GM21619 (cell line): Measurements from ENCODE around the gene SAMD3.
"Not testable (repeated sequence)": the region's sequence is repeated elsewhere in the genome, so short reads cannot be mapped to it uniquely, and the experiment has no call there.

ENCODE experiments used
- ATAC-seq: cut with Tn5 transposase; IDR thresholded peaks from one replicate; pipeline ENCODE4 v1.9.1; 2021; ENCODE audit not compliant: unreplicated experiment

SAMD3 gene

DNA sequence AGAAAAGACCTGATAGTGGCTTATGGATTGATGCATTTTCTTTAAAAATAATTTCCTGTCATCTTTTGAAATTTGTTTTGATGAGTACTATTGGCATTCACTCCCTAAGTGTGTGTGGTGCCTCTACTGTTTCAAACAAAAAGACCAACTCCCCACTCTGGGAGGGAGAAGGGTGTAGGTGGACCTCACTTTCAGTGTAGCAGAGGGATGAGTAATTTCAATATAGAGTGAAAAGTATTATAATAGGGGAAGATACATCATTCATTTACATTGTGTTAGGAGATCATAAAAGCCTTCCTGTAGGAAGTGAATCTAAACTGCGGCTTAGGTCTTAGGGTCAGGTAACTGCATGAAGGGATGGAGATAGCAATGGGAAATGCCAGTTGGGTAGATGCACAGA, 46.4 kb downstream of the SAMD3 start:
- ATAC-seq = no peak

DNA sequence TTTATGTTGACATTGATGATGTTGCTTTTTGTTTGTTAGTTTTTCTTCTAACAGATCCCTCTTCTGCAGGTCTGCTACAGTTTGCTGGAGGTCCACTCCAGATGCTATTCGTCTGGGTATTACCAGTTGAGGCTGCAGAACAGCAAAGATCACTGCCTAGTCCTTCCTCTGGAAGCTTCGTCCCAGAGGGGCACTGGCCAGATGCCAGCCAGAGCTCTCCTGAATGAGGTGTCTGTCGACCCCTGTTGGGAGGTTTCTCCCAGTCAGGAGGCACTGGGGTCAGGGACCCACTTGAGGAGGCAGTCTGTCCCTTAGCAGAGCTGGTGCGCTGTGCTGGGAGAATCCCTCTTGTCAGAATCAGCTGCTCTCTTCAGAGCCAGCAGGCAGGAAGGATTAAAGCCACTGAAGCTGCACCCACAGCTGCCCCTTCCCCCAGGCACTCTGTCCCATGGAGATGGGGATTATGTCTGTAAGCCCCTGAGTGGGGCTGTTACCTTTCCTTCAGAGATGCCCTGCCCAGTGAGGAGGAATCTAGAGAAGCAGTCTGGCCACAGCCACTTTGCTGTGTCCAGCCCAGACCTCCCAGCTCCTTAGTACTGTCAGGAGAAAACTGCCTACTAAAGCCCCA, 49.3 kb downstream of the SAMD3 start:
- ATAC-seq = not testable (repeated sequence)

DNA sequence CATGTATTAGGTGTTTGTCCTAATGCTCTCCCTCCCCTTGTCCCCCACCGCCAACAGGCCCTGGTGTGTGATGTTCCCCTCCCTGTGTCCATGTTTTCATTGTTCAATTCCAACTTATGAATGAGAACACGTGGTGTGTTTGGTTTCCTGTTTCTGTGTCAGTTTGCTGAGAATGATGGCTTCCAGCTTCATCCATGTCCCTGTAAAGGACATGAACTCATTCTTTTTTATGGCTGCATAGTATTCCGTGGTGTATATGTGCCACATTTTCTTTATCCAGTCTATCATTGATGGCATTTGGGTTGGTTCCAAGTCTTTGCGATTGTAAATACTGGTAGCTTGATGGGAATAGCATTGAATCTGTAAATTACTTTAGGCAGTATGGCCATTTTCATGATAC, 52.6 kb downstream of the SAMD3 start:
- ATAC-seq = not testable (repeated sequence)

DNA sequence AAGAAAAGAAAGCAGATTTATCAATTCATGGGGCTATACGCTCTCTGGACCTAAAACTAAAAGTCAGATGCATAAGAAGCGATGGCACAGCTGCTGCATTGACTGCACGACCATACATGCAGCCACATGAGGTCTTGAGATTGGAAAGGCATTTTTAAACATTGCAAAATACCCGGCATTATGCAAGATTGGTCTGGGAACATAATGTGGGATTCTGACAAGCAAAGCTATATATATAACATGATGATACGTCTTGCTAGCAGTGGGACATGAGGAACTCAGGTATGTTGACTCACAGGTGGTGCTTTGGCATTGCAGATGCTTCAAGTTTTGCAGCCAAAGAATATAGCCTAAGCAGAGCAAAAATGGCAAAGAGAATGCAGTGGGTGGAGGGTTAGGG, 55.1 kb downstream of the SAMD3 start:
- ATAC-seq = no peak

DNA sequence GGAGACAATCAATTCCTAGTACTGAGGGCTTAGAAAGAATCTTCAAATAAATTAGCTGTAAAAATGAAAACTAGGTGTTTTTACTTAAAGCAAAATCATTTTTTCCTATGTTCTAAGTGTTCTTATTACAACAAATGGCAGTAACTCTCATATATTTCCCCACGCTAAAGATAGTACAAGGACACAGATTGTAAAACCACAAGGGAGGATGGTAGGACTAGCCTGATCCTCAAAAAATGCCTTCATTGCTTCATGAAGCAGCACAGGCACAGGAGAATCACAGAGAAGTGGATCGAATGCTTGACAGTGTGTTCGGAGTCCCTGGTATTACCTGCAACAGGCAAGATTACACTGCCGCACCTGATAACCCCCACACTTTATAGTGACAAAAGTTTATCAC, 58.5 kb downstream of the SAMD3 start:
- no peak for ATAC-seq

DNA sequence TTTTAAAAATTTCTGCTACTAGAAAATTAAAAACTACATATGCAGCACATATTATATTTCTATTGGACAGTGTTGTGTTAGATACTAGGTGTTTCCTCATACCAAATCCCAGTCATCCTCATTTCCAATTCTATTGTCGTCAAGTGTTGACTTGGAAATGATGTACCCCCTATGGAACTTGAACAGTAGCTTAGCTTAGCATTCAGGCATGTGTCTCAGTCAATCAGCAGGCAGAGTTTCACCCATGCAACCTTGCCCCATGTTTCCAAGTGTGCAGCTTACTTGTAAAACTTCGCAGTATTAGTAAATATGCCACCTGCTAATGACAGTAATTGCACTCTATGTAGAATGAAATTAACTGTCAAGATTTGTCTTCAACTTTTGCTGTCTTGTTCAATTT, 59.5 kb downstream of the SAMD3 start:
- no peak for ATAC-seq

DNA sequence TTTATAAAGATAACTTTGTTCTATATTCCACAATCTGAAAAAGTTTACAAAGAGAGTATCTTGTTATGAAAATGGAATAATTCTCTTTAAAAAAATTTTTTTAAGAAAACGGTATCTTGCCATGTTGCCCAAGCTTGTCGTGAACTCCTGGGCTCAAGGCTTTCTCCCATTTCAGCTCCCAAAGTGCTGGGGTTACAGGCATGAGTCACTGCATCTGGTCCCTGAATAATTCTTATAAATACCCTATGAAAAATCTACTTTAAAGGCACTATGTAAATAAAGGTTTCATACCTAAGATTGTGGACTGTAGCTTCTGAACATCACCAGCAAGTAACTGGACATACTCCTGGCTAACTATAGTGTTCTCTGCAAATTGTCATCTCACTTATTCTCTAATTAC, 60.3 kb downstream of the SAMD3 start:
- ATAC-seq = no peak

DNA sequence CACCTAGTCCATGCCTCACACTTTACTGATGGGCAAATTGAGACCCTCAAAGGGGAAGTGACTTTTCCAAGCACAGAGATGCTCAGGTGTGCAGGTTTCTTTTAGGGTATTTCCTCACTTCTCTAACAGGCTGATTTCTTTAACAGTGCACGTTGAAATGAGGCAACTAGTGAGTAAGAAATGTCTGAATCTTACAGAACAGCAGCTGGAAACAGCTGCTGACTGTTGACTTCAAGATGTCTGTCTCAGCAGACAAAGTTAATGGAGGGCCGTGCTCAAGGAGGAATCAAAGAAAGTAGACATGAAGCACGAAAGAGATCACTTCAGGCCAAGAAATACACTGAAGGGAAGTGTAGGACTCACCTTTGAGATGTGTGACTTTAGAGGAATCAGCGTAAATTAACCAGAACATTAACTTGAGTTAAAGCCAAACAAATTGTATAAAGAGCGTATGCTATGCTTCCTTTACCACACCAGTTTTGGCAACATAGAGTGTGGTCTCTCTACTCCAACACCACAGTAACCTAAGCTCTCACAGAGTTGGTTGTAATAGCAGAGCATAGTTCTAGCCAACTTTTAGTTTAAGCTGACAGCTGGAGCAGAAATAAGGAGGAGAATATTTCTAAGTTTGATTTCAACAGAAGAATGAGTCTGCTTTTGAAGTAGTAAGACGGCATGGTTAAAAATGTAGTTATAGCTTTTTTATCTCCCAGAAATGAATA, 60.9 kb downstream of the SAMD3 start:
- no peak for ATAC-seq

DNA sequence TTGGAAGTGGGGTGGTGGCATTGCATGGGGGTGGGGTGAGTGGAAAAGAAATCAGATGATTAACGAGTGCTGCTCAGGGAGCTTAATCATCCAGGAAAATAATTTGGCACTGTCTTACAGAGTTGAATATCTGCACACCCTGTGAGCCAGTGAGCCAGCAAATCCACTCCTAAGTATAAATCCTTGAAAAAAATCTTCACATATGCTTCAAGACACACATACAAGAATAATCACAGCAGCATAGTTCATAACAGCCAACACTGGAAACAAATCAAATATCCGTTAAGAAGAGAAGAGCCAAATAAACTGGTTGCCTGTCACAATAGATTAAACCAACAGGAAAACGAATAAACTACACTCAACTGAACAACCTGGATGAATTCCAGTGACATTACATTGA, 62.8 kb downstream of the SAMD3 start:
- no peak for ATAC-seq

DNA sequence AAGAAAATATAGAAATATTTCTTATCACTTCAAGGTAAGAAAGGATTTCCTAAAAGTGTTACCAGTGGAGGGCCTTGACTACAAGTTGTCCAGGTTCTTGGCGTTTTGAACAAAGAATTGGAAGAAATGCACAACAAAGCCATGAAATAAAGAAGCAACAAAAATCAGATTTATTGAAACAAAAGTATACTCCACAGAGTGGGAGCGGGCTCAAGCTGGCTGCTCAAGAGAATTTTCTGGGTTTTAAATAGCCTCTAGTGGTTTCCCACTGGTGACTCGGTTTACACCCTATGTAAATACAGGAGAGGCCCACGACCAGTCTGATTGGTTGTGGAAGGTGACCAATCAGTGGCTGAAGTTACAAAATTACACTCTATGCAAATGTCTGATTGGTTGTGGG, 64.2 kb downstream of the SAMD3 start:
- no peak for ATAC-seq

DNA sequence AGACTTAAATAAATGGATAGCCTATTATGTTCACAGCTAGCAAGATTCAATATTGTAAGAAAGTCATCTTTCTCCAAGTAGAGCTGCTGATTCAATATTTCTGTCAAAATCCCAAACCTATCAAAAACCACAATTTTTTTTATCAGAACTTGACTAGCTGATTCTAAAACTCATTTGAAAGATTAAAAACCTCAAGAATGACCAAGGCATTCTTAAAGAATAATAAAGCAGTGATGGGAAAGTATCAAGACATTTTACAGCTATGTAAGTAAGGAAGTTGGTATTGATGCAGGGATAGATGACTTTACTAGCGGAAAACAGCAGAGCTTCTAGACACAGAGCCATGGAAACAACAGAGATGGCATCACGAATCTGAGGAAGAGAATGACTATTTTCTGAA, 64.7 kb downstream of the SAMD3 start:
- ATAC-seq = no peak

DNA sequence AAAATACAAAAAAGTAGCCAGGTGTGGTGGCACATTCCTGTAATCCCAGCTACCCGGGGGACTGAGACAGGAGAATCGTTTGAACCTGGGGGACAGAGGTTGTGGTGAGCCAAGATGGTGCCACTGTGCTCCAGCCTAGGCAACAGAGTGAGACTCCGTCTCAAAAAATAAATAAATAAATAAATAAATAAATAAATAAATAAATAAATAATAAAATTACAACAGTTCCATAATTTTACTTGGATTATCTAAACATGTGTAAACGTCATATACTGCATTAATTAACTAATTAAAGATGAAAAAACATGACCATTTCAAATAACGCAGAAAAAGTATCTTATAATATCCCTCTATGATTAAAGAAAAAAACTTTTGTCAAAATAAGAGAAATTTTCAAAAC, 65.8 kb downstream of the SAMD3 start:
- no peak for ATAC-seq

DNA sequence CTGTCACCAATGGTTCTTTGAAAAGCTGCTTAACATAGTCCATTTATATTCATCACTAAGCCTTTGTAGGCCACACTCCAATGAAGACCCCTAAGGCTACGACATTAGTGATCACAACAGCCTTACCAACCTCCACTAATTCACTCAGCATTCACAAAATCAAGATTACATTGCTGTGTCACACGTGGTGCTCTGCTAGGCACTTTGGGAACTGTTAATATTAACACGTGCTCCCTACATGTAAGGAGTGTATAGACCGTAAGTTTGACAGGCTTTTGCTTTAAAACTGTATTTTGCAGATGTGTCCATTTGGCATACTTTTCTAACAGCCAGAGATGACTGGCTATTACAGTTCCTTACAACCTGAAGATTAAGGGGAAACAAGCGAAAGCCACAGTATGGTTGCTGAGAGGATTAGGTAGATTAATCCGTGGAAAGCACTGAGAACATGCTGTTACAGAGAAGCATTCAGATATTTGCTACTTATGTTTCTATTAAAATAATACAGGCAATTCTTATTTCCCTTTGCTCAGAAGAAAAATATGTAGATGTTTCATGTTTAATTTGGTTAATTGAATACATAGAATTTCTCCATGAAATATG, 69.7 kb downstream of the SAMD3 start:
- no peak for ATAC-seq

DNA sequence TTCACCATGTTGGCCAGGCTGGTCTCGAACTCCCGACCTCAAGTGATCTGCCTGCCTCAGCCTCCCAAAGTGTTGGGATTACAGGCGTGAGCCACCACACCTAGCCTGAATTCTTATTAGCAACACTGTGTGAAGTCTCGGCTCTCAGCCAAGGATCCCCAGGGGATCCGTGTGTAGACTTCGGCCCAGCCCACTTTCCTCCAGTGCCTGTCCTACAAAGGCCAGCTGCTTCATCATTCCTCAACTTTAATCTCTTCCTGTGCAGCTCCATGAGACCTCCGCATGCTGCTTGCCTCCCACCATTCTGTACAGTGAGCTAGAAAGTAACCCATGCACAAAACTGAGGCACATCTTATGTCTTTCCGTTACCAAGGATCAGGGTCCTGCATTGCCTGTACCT, 71.8 kb downstream of the SAMD3 start:
- no peak for ATAC-seq

DNA sequence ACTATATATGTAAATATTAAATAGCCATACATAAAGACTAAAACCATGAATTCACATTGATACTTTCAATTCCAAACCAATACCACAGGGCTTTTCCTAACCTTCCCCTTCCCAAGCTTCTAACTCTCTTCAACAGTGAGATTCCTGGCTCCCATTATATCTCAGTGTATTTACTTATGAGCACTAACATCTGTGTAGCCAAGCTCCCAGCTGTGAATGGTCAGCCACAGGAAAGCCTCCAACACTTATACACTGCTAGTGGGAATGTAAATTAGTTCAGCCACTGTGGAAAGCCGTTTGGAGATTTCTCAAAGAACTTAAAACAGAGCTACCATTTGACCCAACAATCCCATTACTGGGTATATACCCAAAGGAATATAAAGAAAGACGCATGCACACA, 73.7 kb downstream of the SAMD3 start:
- not testable (repeated sequence) for ATAC-seq

DNA sequence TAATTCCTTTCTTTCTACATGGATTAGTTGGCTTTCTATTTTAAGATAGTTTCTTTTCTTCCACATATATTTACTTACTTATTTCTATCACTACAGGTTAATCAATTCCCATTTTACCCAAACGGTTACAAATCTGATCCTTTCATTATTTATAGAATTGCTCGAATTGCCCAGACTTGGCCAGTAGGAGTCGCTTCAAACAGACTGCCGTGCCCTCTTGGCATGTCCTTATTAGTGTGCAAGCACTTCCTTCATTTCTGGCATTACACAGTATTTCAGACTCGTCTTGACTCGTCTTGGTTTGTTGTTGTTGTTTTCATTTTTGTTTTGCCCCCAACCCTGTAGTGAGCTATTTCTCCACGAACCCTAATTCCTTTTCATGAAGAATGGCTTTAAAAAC, 74.6 kb downstream of the SAMD3 start:
- ATAC-seq = no peak

DNA sequence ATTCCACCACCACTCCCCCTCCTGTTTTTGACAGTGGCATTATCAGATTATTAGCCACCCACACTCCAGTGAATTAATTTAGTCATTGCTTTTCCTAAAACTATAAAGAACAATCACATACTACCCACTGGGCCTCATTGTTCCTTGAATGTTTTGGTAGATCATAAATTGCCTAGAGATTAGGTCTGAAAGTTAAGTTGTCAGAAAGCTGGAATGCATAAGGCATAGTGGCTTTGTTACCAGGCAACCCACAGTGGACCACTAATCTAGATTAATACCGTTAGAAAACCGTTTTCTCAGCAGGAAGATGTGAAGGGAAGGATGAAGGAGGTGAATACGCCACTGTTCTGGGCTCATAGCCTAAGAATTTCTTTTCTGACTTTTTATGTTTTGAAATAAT, 75.6 kb downstream of the SAMD3 start:
- ATAC-seq = no peak

DNA sequence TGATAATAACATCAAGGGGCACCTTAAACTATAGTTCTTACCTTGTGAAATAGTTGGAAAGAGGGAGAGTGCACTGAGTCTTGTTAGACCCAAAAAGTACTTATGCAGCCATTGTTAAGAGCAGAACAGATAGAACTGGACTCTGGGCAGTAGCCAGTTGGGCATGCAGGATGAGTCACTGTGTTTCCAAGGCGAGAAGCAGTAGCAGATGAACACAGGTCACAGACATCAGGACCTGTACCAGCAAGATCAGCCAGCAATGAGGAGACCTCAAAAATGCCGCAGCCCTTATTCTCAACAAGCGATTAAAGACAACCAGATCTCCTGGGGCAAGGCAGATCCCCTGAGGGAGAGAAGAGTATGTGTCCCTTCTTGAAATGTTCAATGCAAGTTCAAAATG, 79.0 kb downstream of the SAMD3 start:
- no peak for ATAC-seq

DNA sequence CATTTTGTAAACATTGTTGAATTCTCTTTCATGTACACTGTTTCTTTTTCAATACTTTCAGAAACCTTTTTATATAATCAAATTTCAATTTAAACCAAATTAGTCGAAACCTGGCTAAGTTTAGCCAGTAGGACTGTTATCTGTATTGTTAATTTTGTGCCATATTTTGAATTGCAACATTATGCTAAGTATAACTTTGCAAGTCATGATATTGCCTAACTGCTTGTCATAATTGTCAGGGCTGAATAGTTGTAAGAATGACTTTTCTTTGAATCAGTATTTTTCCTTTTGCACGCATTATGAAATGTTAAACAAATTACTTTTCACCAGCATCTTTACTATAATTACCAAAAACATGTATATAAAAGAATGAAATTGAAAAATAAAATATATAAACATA, 82.7 kb downstream of the SAMD3 start:
- ATAC-seq = no peak

DNA sequence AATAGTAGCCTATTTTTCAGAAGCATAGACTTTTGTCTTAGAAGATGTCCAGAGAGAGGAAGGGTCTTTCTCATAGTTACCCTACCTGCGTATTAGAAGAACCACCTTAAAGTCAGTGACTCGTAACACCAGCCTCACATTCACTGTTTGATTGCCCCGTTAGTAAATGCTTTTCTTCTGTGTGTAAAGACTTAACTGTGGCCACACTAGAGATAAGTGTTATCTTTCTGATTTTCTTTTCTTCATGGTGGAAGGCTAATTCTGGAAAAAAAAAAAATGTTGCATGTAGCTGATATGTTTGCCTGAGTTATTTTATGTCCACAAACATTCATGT, 83.9 kb downstream of the SAMD3 start:
- ATAC-seq = peak; percentile 41

DNA sequence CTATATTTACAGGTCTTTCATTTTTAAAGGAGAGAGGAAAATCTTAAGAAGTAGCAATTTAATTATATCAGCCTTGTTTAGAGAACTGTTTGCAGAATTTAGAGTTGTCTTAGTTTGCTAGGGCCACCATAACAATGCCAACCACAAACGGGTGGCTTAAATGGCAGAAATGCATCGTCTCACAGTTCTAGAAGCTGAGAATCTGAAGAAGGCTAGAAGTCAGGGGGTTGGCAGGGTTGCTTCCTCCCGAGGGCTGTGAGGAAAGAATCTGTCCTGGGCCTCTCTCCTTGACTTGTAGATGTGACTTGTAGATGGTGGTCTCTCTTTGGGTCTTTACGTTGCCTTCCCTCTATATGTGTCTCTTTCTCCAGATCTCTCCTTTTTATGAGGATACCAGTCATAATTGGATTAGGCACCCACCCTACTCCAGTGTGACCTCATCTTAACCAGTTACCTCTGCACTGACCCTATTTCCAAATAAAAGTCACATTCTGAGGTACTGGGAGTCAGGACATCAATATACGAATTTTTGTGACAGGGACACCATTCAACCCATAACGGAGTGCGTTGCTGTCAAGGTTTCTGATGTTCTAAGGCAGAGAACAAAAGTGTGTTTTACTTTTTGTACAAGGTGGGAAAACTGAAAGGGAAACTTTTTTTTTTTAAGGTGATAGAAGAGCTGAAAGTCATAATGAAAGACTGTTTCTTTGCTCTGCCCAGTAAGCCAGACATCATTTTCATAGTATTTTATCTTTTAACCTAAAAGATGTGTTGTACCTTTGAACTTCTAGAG, 84.4 kb downstream of the SAMD3 start:
- peak; percentile 76 for ATAC-seq

DNA sequence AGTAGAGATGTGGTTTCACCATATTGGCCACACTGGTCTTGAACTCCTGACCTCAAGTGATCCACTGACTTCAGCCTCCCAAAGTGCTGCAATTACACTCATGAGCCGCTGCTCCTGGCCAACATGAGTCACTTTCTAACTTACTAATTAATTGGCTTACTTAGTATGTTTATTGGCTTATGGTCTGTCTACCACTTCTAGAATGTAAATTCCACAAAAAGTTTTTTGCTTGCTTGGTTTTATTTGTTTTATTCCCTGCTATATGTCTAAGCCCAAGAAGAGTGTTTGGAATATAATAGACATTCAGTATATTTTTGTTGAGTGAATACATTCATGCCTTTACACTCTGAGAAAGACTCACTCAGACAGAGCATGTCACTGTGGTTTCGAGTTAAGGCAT, 86.0 kb downstream of the SAMD3 start:
- no peak for ATAC-seq
